Upper lobe of left lung (tissue), 4 donors: ENCODE measurements around the gene ZNF835.

ENCODE experiments used
- POLR2A ChIP-seq, 4 donors: fragments of 450-650 bp; IDR thresholded peaks; one replicate each; pipeline ENCODE4 v1.5.1; 2016 to 2017; ENCODE audit warnings: antibody characterized with exemption in 4 of 4, mild to moderate bottlenecking in 2 of 4
- POLR2AphosphoS5 ChIP-seq, 2 donors: sonication (generic); formaldehyde crosslinking; IDR thresholded peaks; one replicate each; pipeline ENCODE4 v1.5.1; 2017; ENCODE audit warnings: antibody characterized with exemption in 2 of 2
- TF ChIP-seq, protein P1 (sequence below), 6 experiments: fragments of 450-650 bp in 4 of 6; fragments of 200-600 bp in 2 of 6; sonication (generic) in 2 of 6; IDR thresholded peaks; one replicate each; pipeline ENCODE4 v1.5.1; 2016 to 2019; ENCODE audit warnings: antibody characterized with exemption in 6 of 6

DNA sequence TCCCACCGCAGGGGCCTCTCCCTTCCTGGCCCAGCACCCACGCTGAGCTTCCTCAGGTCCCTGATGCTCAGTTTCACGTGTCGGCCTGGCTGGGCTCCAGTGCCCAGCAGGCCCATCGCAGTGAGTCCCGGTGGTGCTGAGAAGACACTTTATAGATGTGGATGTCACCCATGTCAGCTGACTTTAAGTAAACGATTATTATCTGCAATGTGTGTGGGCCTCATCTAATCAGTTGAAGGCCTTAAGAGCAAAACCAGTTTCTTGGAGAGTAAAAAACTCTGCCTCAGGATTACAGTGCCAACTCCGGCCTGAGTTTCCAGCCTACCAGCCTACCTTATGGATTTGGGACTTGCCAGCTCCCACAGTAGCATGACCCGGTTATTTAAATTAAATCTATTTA, 45.8 kb downstream of the ZNF835 start:
- TF ChIP-seq POLR2AphosphoS5 (IDR thresholded peaks at IDR 0.05) (no peak), POLR2A (IDR thresholded peaks at IDR 0.05) (no peak)
- TF ChIP-seq, protein P1, sequence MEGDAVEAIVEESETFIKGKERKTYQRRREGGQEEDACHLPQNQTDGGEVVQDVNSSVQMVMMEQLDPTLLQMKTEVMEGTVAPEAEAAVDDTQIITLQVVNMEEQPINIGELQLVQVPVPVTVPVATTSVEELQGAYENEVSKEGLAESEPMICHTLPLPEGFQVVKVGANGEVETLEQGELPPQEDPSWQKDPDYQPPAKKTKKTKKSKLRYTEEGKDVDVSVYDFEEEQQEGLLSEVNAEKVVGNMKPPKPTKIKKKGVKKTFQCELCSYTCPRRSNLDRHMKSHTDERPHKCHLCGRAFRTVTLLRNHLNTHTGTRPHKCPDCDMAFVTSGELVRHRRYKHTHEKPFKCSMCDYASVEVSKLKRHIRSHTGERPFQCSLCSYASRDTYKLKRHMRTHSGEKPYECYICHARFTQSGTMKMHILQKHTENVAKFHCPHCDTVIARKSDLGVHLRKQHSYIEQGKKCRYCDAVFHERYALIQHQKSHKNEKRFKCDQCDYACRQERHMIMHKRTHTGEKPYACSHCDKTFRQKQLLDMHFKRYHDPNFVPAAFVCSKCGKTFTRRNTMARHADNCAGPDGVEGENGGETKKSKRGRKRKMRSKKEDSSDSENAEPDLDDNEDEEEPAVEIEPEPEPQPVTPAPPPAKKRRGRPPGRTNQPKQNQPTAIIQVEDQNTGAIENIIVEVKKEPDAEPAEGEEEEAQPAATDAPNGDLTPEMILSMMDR (IDR thresholded peaks at IDR 0.05) = no peak
